Mucosa of descending colon (tissue), 3 donors: ENCODE measurements around the gene ZNF462. TPM values are rescaled to one million over a fixed set of nuclear protein-coding genes. Genes with fewer than 3 reads are reported as not detected.

Source experiments
- ATAC-seq: fragments of 200-7000 bp; cut with Tn5 transposase; one replicate; pipeline ENCODE4 v1.9.1; 2020; ENCODE audit warnings: mild to moderate bottlenecking, moderate library complexity
- DNase-seq, 3 donors: peaks; one replicate each; pipeline ENCODE4 v3.0.0-alpha.2; 2020
- H3K36me3 ChIP-seq: fragments of 200-600 bp; one replicate; pipeline ENCODE4 v1.8.0; 2021; ENCODE audit warnings: low read depth, mild to moderate bottlenecking
- H3K4me1 ChIP-seq: fragments of 200-600 bp; one replicate; pipeline ENCODE4 v1.8.0; 2021; ENCODE audit warnings: low read depth, mild to moderate bottlenecking
- H3K4me3 ChIP-seq: fragments of 200-600 bp; one replicate; pipeline ENCODE4 v1.8.0; 2021; ENCODE audit warnings: mild to moderate bottlenecking
- H3K9me3 ChIP-seq: fragments of 200-600 bp; one replicate; pipeline ENCODE4 v1.8.0; 2021; ENCODE audit warnings: mild to moderate bottlenecking
- intact Hi-C, 2 donors: fragments of 100-400 bp; cut with DNase I in 1 of 2; cut with micrococcal nuclease in 1 of 2; formaldehyde crosslinking; loops; one replicate each; pipeline versions ENCODE4 v1.11.0 to v1.11.1; 2022; cut with DNase I, micrococcal nuclease
- total RNA-seq, 3 donors: library from RNA; stranded (reverse); fragmentation: NEBNext Ultra II Directional in 2 of 3; extraction: Animal tissue kit (Norgen Biotek cat#: 25700) in 2 of 3; gene quantifications; one replicate each; pipeline versions ENCODE4 v1.2.1 to v1.2.4, GENCODE V29; 2021 to 2023
- TF ChIP-seq, protein P1 (sequence below): fragments of 200-600 bp; IDR thresholded peaks from one replicate; pipeline ENCODE4 v1.8.0; 2022; ENCODE audit warnings: antibody characterized with exemption, mild to moderate bottlenecking
- donor health status: DM: no; HTN: no; CAD: no; lungs with moderate emphysema.
- donor health status: DM: no; HTN: no; CAD: no.
- donor health status: DM: no; HTN: yes; CAD: no.

Gene ZNF462
- total RNA-seq, 3 donors from 2014 or later: 34.8 to 54.7 (median 48.7) TPM

DNA sequence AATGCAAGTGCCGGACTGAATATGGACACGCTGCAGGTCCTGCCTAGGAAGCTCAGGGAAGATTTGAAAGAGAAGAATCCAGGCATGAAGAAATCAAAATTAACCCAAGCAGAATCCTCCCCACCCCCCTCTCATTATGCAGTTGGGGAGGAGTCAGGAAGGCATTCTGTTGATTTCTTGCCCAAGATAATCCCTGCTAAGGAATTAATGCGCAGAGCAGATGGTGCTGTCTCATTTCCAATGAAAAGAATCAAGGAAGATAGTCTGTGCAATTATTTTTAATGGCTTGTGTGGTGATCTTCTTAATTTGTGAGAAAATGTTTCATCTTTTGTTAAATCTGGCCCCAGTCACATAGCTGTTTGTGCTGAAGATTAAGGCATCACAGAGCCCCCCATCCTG is 145.0 kb downstream of the ZNF462 start:
- no peak for ATAC-seq
- H3K36me3 ChIP-seq: no peaks in the 10 kb centered on the region
- TF ChIP-seq, protein P1, sequence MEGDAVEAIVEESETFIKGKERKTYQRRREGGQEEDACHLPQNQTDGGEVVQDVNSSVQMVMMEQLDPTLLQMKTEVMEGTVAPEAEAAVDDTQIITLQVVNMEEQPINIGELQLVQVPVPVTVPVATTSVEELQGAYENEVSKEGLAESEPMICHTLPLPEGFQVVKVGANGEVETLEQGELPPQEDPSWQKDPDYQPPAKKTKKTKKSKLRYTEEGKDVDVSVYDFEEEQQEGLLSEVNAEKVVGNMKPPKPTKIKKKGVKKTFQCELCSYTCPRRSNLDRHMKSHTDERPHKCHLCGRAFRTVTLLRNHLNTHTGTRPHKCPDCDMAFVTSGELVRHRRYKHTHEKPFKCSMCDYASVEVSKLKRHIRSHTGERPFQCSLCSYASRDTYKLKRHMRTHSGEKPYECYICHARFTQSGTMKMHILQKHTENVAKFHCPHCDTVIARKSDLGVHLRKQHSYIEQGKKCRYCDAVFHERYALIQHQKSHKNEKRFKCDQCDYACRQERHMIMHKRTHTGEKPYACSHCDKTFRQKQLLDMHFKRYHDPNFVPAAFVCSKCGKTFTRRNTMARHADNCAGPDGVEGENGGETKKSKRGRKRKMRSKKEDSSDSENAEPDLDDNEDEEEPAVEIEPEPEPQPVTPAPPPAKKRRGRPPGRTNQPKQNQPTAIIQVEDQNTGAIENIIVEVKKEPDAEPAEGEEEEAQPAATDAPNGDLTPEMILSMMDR: no peak

GRCh38 chr9:107008447-107008846 is 145.5 kb downstream of the ZNF462 start:
- ATAC-seq (peak; percentile 62), DNase-seq (no peak)
- no peaks in the 10 kb centered on the region for H3K4me1 ChIP-seq
- peaks cover 5% of the 10 kb centered on the region for H3K9me3 ChIP-seq
- no peak overlapping the region for H3K4me3 ChIP-seq
- intact Hi-C loops: no loop called here
- TF ChIP-seq, protein P1: no peak
- no peaks in the 10 kb centered on the region for H3K36me3 ChIP-seq

More for the DNA sequence above, 145.0 kb downstream of the ZNF462 start:
- intact Hi-C loops: no loop called here
- no peak for DNase-seq
- Histone ChIP-seq H3K4me1 (no peaks in the 10 kb centered on the region), H3K4me3 (no peak overlapping the region), H3K9me3 (peaks cover 5% of the 10 kb centered on the region)

- ATAC-seq (no peak), DNase-seq (no peak)
- Histone ChIP-seq H3K4me1 (no peaks in the 10 kb centered on the region), H3K9me3 (peaks cover 7% of the 10 kb centered on the region), H3K4me3 (no peak overlapping the region), H3K36me3 (no peaks in the 10 kb centered on the region)
- TF ChIP-seq, protein P1: no peak
- intact Hi-C loops: no loop called here
Measured at GRCh38 chr9:107016383-107016782, 153.4 kb downstream of the ZNF462 start.

- TF ChIP-seq, protein P1: no peak
- Histone ChIP-seq H3K36me3 (no peaks in the 10 kb centered on the region), H3K9me3 (peaks cover 7% of the 10 kb centered on the region), H3K4me3 (no peak overlapping the region), H3K4me1 (no peaks in the 10 kb centered on the region)
- DNase-seq (no peak), ATAC-seq (peak; percentile 44)
- intact Hi-C loops: no loop called here
Measured at GRCh38 chr9:107018861-107019545, 156.0 kb downstream of the ZNF462 start.

DNA sequence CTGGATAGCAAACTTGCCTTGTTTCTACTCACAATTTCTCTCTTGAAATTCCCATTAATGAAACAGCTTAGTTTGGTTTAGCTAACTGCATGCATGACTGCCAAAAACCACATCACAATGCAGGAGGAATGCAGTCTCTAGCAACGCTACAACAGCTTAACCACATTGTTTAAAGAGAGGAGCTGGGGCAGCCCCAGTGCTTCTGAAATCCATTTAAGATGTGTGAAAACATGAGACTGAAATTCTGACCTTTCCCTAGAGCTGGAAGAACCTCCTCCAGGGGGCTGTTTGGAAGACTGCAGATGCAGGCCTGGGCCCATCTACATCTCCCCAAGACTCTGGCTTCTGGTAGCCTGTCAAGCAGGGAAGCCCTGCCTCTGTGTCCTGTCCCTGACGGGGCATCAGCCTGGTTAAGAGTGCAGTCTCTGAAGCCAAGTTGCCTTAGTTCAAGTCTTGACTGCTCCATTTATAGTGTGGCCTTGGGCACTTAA is 157.1 kb downstream of the ZNF462 start:
- Histone ChIP-seq H3K4me1 (no peaks in the 10 kb centered on the region), H3K36me3 (no peaks in the 10 kb centered on the region), H3K9me3 (peaks cover 7% of the 10 kb centered on the region), H3K4me3 (no peak overlapping the region)
- TF ChIP-seq, protein P1: no peak
- peak; percentile 47 for ATAC-seq
- intact Hi-C loops: no loop called here
- no peak for DNase-seq
